Stimulated activated CD8-positive, alpha-beta memory T cell treated with anti-CD3 and anti-CD28 coated beads, Interleukin-7, amount 100 ng/mL, for 24 hours (primary cell): ENCODE measurements around the gene COX6A1.
"Not testable (repeated sequence)": the region's sequence is repeated elsewhere in the genome, so short reads cannot be mapped to it uniquely, and the experiment has no call there.

Source experiments
- DNase-seq: peaks from one replicate; pipeline ENCODE4 v3.0.0-alpha.2; 2020; ENCODE audit warnings: low read depth

Gene COX6A1

GRCh38 chr12:120468325-120468820, 30.5 kb downstream of the COX6A1 start:
- DNase-seq: no peak

- DNase-seq: peak; percentile 26
Measured at GRCh38 chr12:120468821-120469449, 31.0 kb downstream of the COX6A1 start.

GRCh38 chr12:120469450-120470149, 31.7 kb downstream of the COX6A1 start, which contains the start of gene SRSF9:
Gene SRSF9 (minus strand): TSS chr12:120469748. CDS start chr12:120469609, 139 bp downstream.
- peak; percentile 93 for DNase-seq

- DNase-seq: no peak
Measured at GRCh38 chr12:120470150-120470784, 32.4 kb downstream of the COX6A1 start.

GRCh38 chr12:120472521-120472920, 34.6 kb downstream of the COX6A1 start:
- DNase-seq: no peak

- no peak for DNase-seq
Measured at GRCh38 chr12:120473807-120474615, 36.1 kb downstream of the COX6A1 start.

GRCh38 chr12:120474616-120474960, 36.7 kb downstream of the COX6A1 start:
- no peak for DNase-seq

GRCh38 chr12:120475643-120476042, 37.7 kb downstream of the COX6A1 start:
- DNase-seq: no peak

GRCh38 chr12:120479458-120479857, 41.5 kb downstream of the COX6A1 start:
- DNase-seq: no peak

GRCh38 chr12:120480211-120480610, 42.3 kb downstream of the COX6A1 start:
- no peak for DNase-seq

- DNase-seq: no peak
Measured at GRCh38 chr12:120481022-120481767, 43.3 kb downstream of the COX6A1 start.

GRCh38 chr12:120483621-120484020, 45.7 kb downstream of the COX6A1 start:
- no peak for DNase-seq

- no peak for DNase-seq
Measured at GRCh38 chr12:120485961-120486881, 48.3 kb downstream of the COX6A1 start.

GRCh38 chr12:120487552-120487951, 49.6 kb downstream of the COX6A1 start:
- not testable (repeated sequence) for DNase-seq

- no peak for DNase-seq
Measured at GRCh38 chr12:120488057-120488640, 50.2 kb downstream of the COX6A1 start.

GRCh38 chr12:120489018-120489417, 51.1 kb downstream of the COX6A1 start:
- DNase-seq: no peak

GRCh38 chr12:120490325-120490724, 52.4 kb downstream of the COX6A1 start:
- no peak for DNase-seq
